ENCODE results near the gene NOLC1.

Gene NOLC1

DNA sequence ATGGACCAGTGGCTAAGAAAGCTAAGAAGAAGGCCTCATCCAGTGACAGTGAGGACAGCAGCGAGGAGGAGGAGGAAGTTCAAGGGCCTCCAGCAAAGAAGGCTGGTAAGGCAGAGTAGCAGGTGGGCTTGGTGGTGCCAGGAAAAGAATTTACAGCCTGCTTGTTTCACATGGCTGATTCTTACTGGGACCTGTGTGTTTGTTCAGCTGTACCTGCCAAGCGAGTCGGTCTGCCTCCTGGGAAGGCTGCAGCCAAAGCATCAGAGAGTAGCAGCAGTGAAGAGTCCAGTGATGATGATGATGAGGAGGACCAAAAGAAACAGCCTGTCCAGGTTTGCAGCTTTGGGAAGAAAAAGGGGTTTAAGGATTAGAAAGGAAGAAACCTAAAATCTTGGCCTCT is 5.0 kb downstream of the NOLC1 start:
- DNase-seq = no peak

DNA sequence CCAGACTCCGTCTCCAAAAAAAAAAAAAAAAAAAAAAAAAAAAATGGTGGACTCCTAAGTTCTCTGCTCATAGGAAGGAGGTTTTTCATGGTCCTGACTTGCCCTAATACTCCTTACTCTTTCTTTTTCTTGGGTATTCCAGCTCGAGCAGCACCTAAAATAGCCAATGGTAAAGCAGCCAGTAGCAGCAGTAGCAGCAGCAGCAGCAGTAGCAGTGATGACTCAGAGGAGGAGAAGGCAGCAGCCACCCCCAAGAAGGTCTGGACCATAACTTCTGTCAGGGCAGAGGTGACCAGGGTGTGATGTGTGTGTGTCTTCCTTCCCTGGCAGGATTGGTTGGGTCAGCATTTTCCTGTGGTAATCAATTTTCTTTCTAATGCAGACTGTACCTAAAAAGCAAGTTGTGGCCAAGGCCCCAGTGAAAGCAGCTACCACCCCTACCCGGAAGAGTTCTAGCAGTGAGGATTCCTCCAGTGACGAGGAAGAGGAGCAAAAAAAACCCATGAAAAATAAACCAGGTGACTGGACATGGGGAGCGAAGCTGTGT is 6.9 kb downstream of the NOLC1 start:
- DNase-seq = no peak

- DNase-seq = no peak
These were observed 7.6 kb downstream of the NOLC1 start for GRCh38 chr10:102159831-102160230.

GRCh38 chr10:102163342-102163989 is 11.3 kb downstream of the NOLC1 start:
- no peak for DNase-seq

DNA sequence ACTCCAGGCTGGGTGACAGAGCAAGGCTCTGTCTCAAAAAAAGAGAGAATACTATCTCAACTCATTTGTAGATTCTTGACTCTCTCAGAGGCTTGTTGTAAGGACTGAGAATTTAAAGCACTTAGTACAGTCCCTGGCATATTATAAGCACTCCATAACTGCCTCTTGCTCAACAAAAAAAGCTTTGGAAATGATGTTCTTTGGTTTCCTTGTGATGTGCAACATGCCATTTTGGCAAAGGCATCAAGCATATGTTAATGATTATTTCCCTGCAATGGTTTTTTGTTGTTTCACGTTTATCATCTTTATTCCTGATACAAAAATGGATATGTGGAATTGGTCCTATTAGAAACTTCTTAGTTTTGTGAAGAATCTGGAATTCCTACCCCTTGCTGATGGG is 15.7 kb downstream of the NOLC1 start:
- DNase-seq = no peak

DNA sequence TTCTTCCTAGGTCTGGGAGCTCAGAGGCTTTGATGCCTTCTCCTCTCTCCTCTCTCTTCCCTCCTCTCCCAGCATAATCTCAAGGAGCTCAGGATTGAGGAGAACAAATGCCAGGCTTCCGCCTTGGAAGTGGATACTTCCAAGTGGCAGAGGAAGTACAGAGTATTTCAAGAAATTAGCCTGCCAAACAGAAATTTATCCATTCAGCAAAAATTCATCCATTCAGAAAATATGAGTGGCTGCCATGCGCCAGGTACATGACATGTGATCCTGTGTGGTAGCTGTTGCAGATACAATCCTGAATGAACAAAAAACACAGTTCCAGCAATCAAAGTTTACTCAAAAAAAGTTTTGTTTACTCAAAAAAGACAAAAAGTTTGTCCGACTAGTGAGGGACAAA is 18.4 kb downstream of the NOLC1 start:
- no peak for DNase-seq

DNA sequence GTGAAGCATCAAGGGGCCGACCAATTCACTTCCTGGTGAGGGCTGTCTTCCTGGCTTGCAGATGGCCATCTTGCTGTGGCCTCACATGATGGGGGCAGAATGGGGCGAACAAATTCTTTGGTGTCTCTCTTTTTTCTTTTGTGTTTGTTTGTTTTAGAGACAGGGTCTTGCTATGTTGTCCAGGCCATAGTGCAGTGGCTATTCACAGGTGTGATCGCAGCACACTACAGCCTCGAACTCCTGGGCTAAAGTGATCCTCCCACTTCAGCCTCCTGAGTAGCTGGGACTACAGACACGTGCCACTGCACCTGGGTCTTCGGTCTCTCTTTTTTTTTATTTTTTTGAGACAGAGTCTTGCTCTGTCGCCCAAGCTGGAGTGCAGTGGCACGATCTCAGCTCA is 20.1 kb downstream of the NOLC1 start:
- no peak for DNase-seq

DNA sequence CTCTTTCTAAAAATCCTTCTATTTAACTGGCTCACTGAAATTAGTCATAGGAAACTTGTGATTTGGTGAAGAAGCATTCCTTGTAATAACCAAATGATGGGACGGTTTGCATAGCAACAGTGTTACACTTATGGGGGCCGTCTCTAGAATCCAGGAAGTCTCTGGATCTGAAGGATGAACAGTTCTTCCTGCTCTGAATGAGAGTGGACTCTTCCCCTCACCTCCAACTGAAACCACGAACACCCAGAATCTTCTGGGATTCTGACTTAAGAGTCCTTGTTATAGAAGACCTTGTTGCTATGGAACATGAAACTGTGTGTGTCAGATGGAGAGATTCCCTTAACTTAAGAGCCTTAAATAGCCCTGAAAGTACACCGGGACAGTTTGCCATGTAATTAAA is 23.2 kb downstream of the NOLC1 start:
- no peak for DNase-seq

GRCh38 chr10:102184606-102185005 is 32.4 kb downstream of the NOLC1 start:
- DNase-seq = no peak

DNA sequence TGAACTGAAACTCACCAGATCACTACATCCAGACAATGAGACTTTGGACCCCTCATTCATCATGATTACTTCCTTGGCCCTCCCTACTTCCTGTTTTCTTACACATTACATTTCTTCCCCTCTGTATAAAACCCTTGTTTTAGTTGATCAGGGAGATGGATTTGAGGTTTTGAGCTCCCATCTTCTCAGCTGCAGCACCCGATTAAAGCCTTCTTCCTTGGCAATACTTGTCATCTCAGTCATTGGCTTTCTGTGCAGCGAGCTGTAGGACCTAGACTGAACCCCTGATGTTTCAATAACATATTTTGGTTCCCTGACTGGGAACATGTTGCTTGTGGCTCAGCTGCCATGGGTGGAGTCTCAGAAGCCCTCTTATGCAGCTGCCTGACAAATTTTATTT is 33.1 kb downstream of the NOLC1 start:
- no peak for DNase-seq

GRCh38 chr10:102185811-102186527 is 33.8 kb downstream of the NOLC1 start:
- no peak for DNase-seq

DNA sequence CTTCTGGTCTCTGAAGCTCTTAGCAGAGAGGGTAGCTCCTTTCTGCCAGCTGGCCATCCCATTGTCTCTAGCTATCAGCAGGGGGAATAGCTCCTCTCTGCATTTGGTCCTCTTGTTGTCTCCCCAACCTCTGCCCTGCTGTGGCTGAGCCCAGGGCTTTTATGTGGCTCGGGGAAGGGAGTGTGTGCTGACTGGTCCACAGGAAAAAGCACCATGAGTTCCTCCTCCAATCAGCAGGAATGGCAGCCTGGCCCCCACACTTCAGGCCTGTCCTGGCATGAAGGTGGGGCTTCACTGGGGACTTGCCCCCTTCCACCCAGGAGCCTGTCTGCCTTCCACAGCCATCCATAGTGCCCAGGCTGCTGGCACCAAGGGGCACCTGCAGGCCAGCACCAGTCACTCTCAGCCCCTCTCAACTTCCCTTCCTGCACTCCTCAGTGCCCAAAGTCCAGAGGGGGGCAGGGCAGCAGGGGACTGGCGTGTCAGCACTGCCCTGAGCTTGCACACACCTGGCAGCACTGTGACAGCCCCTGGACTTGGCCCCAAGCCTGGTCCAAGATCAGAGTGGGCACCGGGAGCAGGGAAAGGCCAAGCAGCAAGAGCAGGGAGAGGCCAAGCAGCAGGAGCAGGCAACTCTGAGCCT is 36.2 kb downstream of the NOLC1 start:
- DNase-seq = no peak

DNA sequence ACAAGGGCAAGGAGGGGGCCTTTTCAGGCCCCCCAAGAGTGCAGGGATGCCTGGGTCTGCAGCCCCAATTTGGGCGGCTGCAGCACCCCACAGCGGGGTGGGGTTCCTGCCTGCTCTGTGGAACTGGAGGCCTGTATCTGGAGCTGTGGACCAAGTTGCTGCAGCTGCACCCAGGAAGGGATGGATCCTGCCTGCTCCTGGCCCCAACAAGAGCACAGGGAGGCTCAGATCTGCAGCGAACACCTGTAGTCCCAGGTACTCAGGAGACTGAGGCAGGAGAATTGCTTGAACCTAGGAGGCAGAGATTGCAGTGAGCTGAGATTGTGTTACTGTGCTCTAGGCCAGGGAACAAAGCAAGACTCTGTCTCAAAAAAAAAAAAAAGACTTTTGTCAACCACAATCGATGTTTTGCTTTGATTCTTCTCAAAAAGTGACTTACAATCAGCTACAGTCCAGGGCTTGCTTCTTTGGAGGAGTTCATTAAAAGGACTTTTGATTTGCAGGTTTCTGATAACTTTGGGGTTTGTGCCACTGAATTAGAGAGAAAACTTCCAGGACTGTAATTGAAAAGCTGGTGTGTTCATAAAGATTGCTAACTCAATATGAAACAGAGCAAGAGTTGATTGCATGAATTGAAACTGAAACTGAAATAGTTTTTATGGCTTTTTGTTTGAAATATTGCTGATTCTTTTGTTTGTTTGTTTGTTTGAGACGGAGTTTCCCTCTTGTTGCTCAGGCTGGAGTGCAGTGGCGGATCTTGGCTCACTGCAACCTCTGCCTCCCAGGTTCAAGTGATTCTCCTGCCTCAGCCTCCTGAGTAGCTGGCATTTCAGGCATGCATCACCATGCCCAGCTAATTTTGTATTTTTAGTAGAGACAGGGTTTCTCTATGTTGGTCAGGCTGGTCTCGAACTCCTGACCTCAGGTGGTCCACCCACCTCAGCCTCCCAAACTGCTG is 37.0 kb downstream of the NOLC1 start:
- peak; percentile 20 for DNase-seq

- DNase-seq = no peak
These were observed 39.8 kb downstream of the NOLC1 start for GRCh38 chr10:102191956-102192355.

DNA sequence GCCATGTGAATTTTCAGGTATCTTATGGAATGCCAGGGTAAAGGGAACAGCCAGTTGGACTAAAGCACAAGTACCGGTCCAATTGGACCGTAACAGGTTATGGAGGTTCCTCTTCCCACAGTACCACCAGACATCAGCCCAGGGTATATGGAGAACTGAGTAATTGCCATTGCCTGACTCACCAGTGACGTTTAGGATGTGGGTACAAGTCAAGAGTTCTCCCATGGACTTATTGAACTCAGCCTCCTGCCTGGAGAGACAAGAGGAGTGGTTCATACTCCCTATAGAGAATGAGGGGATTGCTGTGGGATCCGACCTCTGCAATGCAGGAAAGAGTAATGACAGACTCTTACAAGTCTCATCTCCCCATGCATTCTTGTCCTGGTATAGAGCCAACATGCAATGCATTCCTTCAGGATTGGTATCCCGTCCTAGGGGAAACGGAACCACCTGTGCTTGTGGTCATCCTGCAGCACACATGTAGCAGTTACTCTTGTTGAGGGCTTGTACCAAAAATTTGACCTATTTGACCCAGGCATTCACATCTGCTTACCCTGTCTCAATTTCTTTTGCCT is 43.2 kb downstream of the NOLC1 start:
- no peak for DNase-seq

- no peak for DNase-seq
These were observed 44.7 kb downstream of the NOLC1 start for GRCh38 chr10:102196893-102197292.

DNA sequence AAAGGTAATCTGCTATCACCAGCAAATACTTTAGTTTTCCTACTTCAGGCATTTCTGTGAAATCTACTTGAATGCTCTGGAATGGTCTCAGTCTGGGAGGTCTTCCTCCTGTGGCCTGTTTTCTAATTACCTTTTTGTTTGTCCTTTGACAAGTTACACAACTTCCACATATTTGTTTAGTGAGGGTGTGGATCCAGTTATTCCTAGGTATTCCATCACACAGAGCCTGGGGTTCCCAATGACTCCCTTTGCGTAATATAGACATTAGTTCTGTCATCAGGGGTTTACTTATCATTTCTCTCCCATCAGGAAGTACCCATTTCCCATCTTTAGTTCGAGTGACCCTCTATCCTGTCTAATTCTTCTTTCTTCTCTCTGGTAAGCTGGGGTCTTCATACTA is 45.8 kb downstream of the NOLC1 start:
- no peak for DNase-seq

GRCh38 chr10:102200751-102201640 is 48.8 kb downstream of the NOLC1 start:
- no peak for DNase-seq

GRCh38 chr10:102202386-102202785 is 50.2 kb downstream of the NOLC1 start:
- DNase-seq = no peak

- no peak for DNase-seq
These were observed 56.3 kb downstream of the NOLC1 start for GRCh38 chr10:102208311-102209035.

Measured in CD4-positive, alpha-beta T cell treated with Interleukin-12 subunit alpha and Interleukin-12 subunit beta, for 1 hour (primary cell).